H1 (cell line): ENCODE measurements around the gene ABI3BP. TPM values are rescaled to one million over a fixed set of nuclear protein-coding genes. Genes with fewer than 3 reads are reported as not detected.

Source experiments
- ATF3 ChIP-seq: IDR thresholded peaks from 2 replicates; pipeline ENCODE4 v1.6.1; 2011; ENCODE audit warnings: low read depth, mild to moderate bottlenecking, low read length; ENCODE audit not compliant: insufficient read depth
- BACH1 ChIP-seq: IDR thresholded peaks from 2 replicates; pipeline ENCODE4 v1.6.1; 2012; ENCODE audit warnings: low read length, improper control_type of control experiment
- CBX5 ChIP-seq: fragments of 300-800, 300-1000 bp; sonication (generic); IDR thresholded peaks from 2 replicates; pipeline ENCODE4 v1.7.1; 2016; ENCODE audit warnings: antibody characterized with exemption, low read length, low read depth
- CEBPB ChIP-seq: IDR thresholded peaks from 2 replicates; pipeline ENCODE4 v1.6.1; 2012; ENCODE audit warnings: low read depth, low read length
- CHD7 ChIP-seq: fragments of 300-600 bp; sonication (generic); IDR thresholded peaks from 2 replicates; pipeline ENCODE4 v1.7.1; 2012; ENCODE audit warnings: low read length, moderate library complexity, mild to moderate bottlenecking, inconsistent platforms; ENCODE audit not compliant: insufficient replicate concordance
- CREB1 ChIP-seq: IDR thresholded peaks from 2 replicates; pipeline ENCODE4 v1.6.1; 2012; ENCODE audit warnings: inconsistent platforms
- CTBP2 ChIP-seq: IDR thresholded peaks from 2 replicates; pipeline ENCODE4 v1.7.0; 2011; ENCODE audit warnings: borderline replicate concordance, mild to moderate bottlenecking, moderate library complexity, mixed read lengths, low read length; ENCODE audit not compliant: insufficient read depth, insufficient read length
- MAFK ChIP-seq: IDR thresholded peaks from 2 replicates; pipeline ENCODE4 v1.6.1; 2012; ENCODE audit warnings: low read depth, mild to moderate bottlenecking, improper control_type of control experiment, low read length
- SIN3A ChIP-seq, 2 experiments: IDR thresholded peaks in 1 of 2; conservative IDR thresholded peaks in 1 of 2; 2 replicates each; pipeline ENCODE4 v1.6.1; 2011 to 2012; ENCODE audit warnings: low read length in 2 of 2, improper control_type of control experiment in 1 of 2, low read depth in 1 of 2, mild to moderate bottlenecking in 1 of 2
- SRF ChIP-seq: IDR thresholded peaks from 2 replicates; pipeline ENCODE4 v1.6.1; 2011; ENCODE audit warnings: mild to moderate bottlenecking, low read depth, low read length, moderate library complexity
- TBP ChIP-seq: IDR thresholded peaks from 2 replicates; pipeline ENCODE4 v1.6.1; 2011; ENCODE audit warnings: low read depth, low read length, improper control_type of control experiment
- polyA plus RNA-seq, 7 experiments: library from polyadenylated mRNA; depleted of rRNA in 3 of 7; stranded (reverse) in 5 of 7; unstranded in 2 of 7; fragments of >200 nt in 5 of 7; fragments of 200-250 nt in 2 of 7; gene quantifications; 1 replicate in 5 of 7; 2 replicates in 1 of 7; 4 replicates in 1 of 7; pipeline versions ENCODE4 v1.2.1 to v1.2.3, GENCODE V29; 2011 to 2013; ENCODE audit warnings: missing spikeins in 2 of 7, mixed read lengths in 2 of 7
- total RNA-seq: library from RNA; stranded (reverse); fragmentation: NEBNext Ultra II Directional; extraction: Animal tissue kit (Norgen Biotek cat#: 25700); gene quantifications from 2 replicates; pipeline ENCODE4 v1.2.1, GENCODE V29; 2021

ABI3BP gene
- total and polyA plus RNA-seq, 2 of the 8 experiments (the other 6 are each of a cell fraction or from before 2014, with no cell fraction given), result 0.08 to 0.32 TPM

- TF ChIP-seq CHD7 (no peak), CEBPB (no peak), SRF (no peak), SIN3A (conservative IDR thresholded peaks at IDR 0.05 in 1 of 2, IDR thresholded peaks at IDR 0.05 in 1 of 2; ENCODE audit: low read depth in 1 of 2, low read length in 2 of 2) (no peak), CTBP2 (no peak), BACH1 (no peak), ATF3 (no peak), CREB1 (no peak), MAFK (no peak), CBX5 (no peak), TBP (no peak)
Observed at GRCh38 chr3:100911956-100912355, 81.3 kb downstream of the ABI3BP start (continued).
